ENCODE data around the gene AAMP.

Gene AAMP

DNA sequence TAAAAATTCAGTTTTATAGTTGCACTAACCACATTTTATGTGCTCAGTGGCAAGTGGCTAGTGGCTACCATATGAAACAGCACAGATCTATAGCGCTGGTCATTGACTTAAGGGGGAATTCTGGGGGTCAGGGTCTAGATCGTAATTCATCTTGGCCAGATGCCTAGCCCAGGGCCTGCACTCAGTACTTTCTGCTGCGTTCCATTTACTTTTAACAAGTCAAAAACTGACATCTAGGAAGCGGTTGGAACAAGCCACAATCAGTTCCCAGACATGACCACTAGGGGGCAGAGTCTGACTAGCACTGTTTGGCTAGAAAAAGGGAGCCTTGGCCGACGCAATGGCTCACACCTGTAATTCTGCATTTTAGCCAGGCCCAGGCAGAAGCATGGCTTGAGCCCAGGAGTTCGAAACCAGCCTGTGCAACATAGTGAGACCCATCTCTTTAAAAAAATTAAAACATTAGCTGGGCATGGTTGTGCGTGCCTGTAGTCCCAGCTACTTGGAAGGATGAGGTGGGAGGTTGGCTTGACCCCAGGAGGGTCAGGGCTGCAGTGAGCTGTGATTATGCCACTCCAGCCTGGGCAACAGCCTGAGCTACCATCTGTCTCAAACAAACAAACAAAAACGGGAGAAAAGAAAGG is 31.4 kb upstream of the AAMP start:
- Mint-ChIP-seq H3K9me3 (no peaks in the 10 kb centered on the region), H3K4me1 (peaks cover 6% of the 10 kb centered on the region), H3K27ac (peak overlapping the region; percentile 78), H3K4me3 (no peak overlapping the region), H3K36me3 (no peaks in the 10 kb centered on the region), H3K27me3 (no peaks in the 10 kb centered on the region)
- ATAC-seq = peak; percentile 87

- Mint-ChIP-seq H3K36me3 (no peaks in the 10 kb centered on the region), H3K4me1 (peaks cover 10% of the 10 kb centered on the region), H3K27ac (no peak overlapping the region), H3K4me3 (no peak overlapping the region), H3K9me3 (no peaks in the 10 kb centered on the region), H3K27me3 (no peaks in the 10 kb centered on the region)
- ATAC-seq = no peak
These were observed 30.2 kb upstream of the AAMP start for GRCh38 chr2:218300141-218300540.

- ATAC-seq = no peak
- no peak overlapping the region for H3K4me3 Mint-ChIP-seq
These were observed 28.5 kb upstream of the AAMP start for GRCh38 chr2:218298314-218298875.

DNA sequence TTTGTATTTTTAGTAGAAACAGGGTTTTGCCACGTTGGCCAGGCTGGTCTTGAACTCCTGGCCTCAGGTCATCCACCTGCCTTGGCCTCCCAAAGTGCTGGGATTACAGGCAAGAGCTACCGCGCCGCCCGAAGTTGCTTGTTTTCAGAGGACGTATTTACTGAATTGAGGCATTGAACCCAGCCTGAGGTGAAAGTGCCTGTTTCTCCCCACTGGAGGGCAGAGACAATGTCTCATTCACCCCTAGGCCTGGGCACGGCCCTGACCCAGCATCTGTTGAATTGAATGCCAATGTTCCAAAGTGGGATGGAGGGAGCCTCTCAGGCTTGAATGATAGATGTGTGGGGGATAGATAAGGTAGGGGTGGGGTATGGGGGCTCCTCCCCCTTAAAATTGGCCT is 26.9 kb upstream of the AAMP start:
- Mint-ChIP-seq H3K4me3 (no peak overlapping the region), H3K27ac (no peak overlapping the region)

More at GRCh38 chr2:218298314-218298875, 28.5 kb upstream of the AAMP start:
- Mint-ChIP-seq H3K27me3 (no peaks in the 10 kb centered on the region), H3K27ac (no peak overlapping the region), H3K9me3 (no peaks in the 10 kb centered on the region), H3K4me1 (peaks cover 27% of the 10 kb centered on the region), H3K36me3 (no peaks in the 10 kb centered on the region)

DNA sequence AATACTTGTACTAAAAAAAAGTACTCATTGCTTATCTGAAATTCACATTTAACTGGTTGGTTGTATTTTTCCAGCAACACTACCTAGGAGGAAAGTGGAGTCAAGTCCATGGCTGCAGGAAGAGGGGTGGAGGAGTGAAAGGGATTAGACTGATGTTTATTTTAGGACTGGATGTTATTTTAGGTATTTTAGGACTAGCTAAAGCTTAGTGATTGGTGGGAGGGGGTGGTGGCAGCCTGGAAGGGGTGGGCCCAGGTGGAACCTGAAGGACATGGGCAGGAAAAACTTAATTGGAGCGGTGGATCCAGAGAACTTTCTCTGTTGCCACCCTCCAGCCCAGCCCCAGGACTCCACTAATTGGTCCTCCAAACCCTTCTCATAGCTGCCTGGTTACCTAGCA is 26.3 kb upstream of the AAMP start:
- H3K4me3 Mint-ChIP-seq = no peak overlapping the region

More for the DNA sequence above, 26.9 kb upstream of the AAMP start:
- Mint-ChIP-seq H3K9me3 (no peaks in the 10 kb centered on the region), H3K4me1 (peaks cover 37% of the 10 kb centered on the region), H3K27me3 (no peaks in the 10 kb centered on the region), H3K36me3 (no peaks in the 10 kb centered on the region)
- no peak for ATAC-seq

GRCh38 chr2:218295029-218295428 is 25.1 kb upstream of the AAMP start:
- Mint-ChIP-seq H3K27ac (peak overlapping the region; percentile 71), H3K9me3 (no peaks in the 10 kb centered on the region), H3K36me3 (peaks cover 4% of the 10 kb centered on the region), H3K27me3 (no peaks in the 10 kb centered on the region), H3K4me1 (peaks cover 50% of the 10 kb centered on the region), H3K4me3 (no peak overlapping the region)
- no peak for ATAC-seq

More for the DNA sequence above, 26.3 kb upstream of the AAMP start:
- ATAC-seq = no peak
- no peaks in the 10 kb centered on the region for H3K27me3 Mint-ChIP-seq
- H3K27ac Mint-ChIP-seq = no peak overlapping the region
- no peaks in the 10 kb centered on the region for H3K36me3 Mint-ChIP-seq
- no peaks in the 10 kb centered on the region for H3K9me3 Mint-ChIP-seq
- H3K4me1 Mint-ChIP-seq = peaks cover 39% of the 10 kb centered on the region

DNA sequence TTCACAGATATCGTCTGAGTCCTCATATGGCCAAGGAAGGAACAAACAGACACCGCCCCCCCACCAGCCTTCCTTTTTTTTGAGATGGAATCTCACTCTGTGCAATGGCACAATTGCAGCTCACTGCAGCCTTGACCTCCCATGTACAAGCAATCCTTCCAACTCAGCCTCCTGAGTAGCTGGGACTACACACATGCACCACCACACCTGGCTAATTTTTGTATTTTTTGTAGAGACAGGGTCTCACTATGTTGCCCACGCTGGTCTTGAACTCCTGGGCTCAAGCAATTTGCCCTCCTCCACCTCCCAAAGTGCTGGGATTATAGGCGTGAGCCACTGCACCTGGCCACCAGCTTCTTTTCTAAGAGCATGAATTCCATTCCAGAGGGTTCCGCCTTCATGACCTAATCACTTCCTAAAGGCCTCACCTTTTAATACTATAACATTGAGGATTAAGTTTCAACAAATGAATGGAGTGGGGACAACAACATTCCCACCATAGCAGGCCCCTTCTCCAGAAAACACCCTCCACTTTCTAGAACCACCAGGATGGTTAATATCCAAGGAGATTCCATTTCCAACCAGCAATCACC is 24.6 kb upstream of the AAMP start:
- H3K4me1 Mint-ChIP-seq = peaks cover 55% of the 10 kb centered on the region
- H3K27ac Mint-ChIP-seq = peak overlapping the region; percentile 71
- no peak for ATAC-seq
- no peaks in the 10 kb centered on the region for H3K27me3 Mint-ChIP-seq
- no peaks in the 10 kb centered on the region for H3K9me3 Mint-ChIP-seq
- no peak overlapping the region for H3K4me3 Mint-ChIP-seq
- H3K36me3 Mint-ChIP-seq = peaks cover 6% of the 10 kb centered on the region

- Mint-ChIP-seq H3K27ac (peak overlapping the region; percentile 71), H3K9me3 (no peaks in the 10 kb centered on the region), H3K4me3 (no peak overlapping the region), H3K36me3 (peaks cover 6% of the 10 kb centered on the region), H3K27me3 (no peaks in the 10 kb centered on the region), H3K4me1 (peaks cover 61% of the 10 kb centered on the region)
- ATAC-seq = no peak
These were observed 23.9 kb upstream of the AAMP start for GRCh38 chr2:218293715-218294429.

GRCh38 chr2:218292048-218293014 is 22.4 kb upstream of the AAMP start, which contains the start of gene TMBIM1:
Gene TMBIM1 (minus strand): TSS chr2:218292503. CDS start chr2:218282141, 10,362 bp downstream.
- Mint-ChIP-seq H3K9me3 (no peaks in the 10 kb centered on the region), H3K4me3 (peak within 1 kb of the TSS; percentile 86), H3K27me3 (no peaks in the 10 kb centered on the region), H3K36me3 (peaks cover 6% of the 10 kb centered on the region), H3K4me1 (peaks cover 76% of the 10 kb centered on the region), H3K27ac (peak within 1 kb of the TSS; percentile 83)
- ATAC-seq = peak; percentile 91

- no peaks in the 10 kb centered on the region for H3K9me3 Mint-ChIP-seq
- ATAC-seq = peak; percentile 2
- peaks cover 6% of the 10 kb centered on the region for H3K36me3 Mint-ChIP-seq
- no peaks in the 10 kb centered on the region for H3K27me3 Mint-ChIP-seq
- H3K27ac Mint-ChIP-seq = peak overlapping the region; percentile 83
- peak overlapping the region; percentile 86 for H3K4me3 Mint-ChIP-seq
- peaks cover 84% of the 10 kb centered on the region for H3K4me1 Mint-ChIP-seq
These were observed 21.5 kb upstream of the AAMP start for GRCh38 chr2:218291318-218292047.

DNA sequence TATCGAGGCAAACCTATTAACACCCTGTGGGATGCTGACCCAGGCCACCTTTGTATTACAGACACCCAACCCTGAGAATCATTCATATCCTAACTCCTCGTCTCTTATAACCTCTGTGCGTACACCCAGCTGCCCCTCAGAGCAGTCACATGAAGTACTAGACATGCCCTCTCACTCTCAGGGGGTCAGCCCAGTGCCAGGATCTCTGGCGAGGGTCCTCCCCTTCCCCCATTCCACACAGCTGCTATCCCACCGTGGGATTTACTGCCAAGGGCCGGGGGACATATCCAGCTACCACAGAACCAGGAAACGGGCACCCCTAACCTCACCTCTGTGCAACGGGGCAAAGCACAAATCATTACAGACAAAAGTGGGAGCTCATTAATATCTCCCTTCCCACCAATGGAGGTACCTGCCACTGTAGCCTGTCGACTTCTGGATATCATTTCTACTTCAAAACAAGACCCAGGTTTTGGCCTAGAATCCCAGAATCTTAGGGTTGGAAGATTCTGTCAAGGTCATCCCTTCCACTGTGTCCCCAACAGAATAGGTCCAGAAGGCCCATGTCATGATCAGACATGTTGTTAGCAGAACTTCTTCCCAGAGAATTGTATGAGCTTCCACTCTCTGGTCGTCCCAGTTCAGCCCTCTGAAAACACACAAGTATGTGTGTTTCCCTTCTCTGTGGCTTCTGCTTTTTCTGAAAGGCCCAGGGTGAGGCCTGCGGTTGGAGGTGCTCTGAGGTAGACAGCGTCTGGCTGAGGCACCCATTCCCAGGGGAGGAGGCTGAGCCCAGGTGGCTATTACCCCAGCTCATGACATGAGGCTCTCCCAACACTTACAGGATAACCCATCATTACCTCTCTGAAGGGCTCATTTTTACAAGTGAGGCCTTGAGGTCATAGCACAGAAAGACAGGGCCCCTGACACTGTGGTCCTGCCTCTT is 20.7 kb upstream of the AAMP start:
- peak; percentile 85 for ATAC-seq
- Mint-ChIP-seq H3K4me3 (peak overlapping the region; percentile 86), H3K27me3 (no peaks in the 10 kb centered on the region), H3K27ac (peak overlapping the region; percentile 83), H3K9me3 (no peaks in the 10 kb centered on the region), H3K4me1 (peaks cover 93% of the 10 kb centered on the region), H3K36me3 (peaks cover 6% of the 10 kb centered on the region)

DNA sequence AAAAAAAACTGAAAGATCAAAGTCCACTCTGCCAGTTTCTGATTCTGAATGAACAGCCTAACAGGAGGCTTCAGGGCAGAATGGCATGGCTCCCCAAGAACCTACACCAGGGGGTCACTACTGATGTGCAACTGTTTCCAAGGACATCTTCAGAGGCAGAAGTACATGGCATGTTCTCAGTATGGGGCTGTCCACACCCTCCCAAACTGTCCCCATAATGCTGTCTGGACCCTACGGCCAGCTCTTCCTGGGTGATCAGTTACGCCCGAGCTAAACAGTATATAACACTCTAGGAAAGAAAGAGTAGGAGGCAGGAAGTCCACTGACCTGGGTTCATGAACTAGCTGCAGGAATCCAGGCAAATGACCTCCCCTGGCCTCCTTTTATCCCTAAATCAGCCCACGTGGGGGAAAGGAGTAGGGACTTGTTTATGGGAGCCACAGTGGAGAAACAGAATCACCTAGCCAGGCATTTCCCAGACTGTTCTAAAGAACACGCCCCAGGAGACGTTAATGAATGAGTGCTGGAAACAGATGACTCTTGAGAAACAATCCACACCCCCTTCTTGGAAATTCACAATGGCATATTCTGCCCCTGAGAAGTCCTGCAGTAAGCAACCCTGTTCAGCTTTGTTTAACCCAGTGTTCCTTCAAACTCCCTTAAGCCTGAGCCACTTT is 19.8 kb upstream of the AAMP start:
- H3K36me3 Mint-ChIP-seq = peaks cover 6% of the 10 kb centered on the region
- H3K9me3 Mint-ChIP-seq = no peaks in the 10 kb centered on the region
- peak overlapping the region; percentile 86 for H3K4me3 Mint-ChIP-seq
- H3K27me3 Mint-ChIP-seq = no peaks in the 10 kb centered on the region
- peaks cover 94% of the 10 kb centered on the region for H3K4me1 Mint-ChIP-seq
- no peak for ATAC-seq
- H3K27ac Mint-ChIP-seq = peak overlapping the region; percentile 83

Measured in stimulated activated memory B cell treated with anti-CD40 and anti-IgM and Interleukin-4, amounts not matched to agents 10 μg/mL and 1 μg/mL and 100 μg/mL, for 72 hours (primary cell).